ENCODE measurements around the gene PRDM16. TPM values are rescaled to one million over a fixed set of nuclear protein-coding genes. Genes with fewer than 3 reads are reported as not detected.

The PRDM16 gene
- total and polyA plus RNA-seq, 2 of the 4 experiments (the other 2 are of a cell fraction), result 0.02 TPM; not detected in 1

- dilution Hi-C loops (cut with HindIII; ENCODE audit: low sequenced_read_pairs, unreplicated experiment), result no loop called here
- CTCF ChIA-PET, result no interaction called here
Observed at GRCh38 chr1:3167255-3167654, 98.3 kb downstream of the PRDM16 start.

More at GRCh38 chr1:3167255-3167654, 98.3 kb downstream of the PRDM16 start:
- Histone ChIP-seq H3K18ac (ENCODE audit: low read depth, low read length) (no peak overlapping the region), H2AK5ac (ENCODE audit: low read depth, low read length) (no peak overlapping the region), H3K9me1 (ENCODE audit: insufficient read depth, low read length) (no peaks in the 10 kb centered on the region), H4K91ac (ENCODE audit: insufficient read depth, low read depth, low read length) (no peak overlapping the region), H3K79me1 (ENCODE audit: low read depth in 1 of 2, low read length in 2 of 2) (no peaks in the 10 kb centered on the region), H3K9me3 (ENCODE audit: control insufficient read depth, insufficient read depth, low read length) (peaks cover 17% of the 10 kb centered on the region), H3K27me3 (ENCODE audit: control insufficient read depth, insufficient read depth, low read length) (no peaks in the 10 kb centered on the region), H3K4me2 (ENCODE audit: low read depth, low read length) (no peak overlapping the region), H4K8ac (ENCODE audit: low read depth in 2 of 2, low read length in 2 of 2) (no peak overlapping the region), H3K14ac (replicated peaks; ENCODE audit: low read depth, low read length) (no peak overlapping the region), H2BK20ac (ENCODE audit: low read depth, low read length) (no peak overlapping the region), H2AK9ac (replicated peaks; ENCODE audit: low read depth, low read length, poor library complexity) (no peak overlapping the region), H3K56ac (ENCODE audit: extremely low read depth, insufficient read depth, low read length) (no peak overlapping the region), H2BK120ac (ENCODE audit: low read depth, low read length) (no peak overlapping the region), H3K9ac (ENCODE audit: low read depth, low read length) (no peak overlapping the region), H3K4me3 (ENCODE audit: insufficient read depth, low read depth, low read length) (no peak overlapping the region), H4K20me1 (ENCODE audit: insufficient read depth, low read length) (no peaks in the 10 kb centered on the region), H3K27ac (ENCODE audit: insufficient read depth, low read length) (no peak overlapping the region), H2BK5ac (ENCODE audit: low read depth, low read length, poor library complexity, severe bottlenecking) (no peak overlapping the region), H2BK15ac (ENCODE audit: low read depth, low read length) (no peak overlapping the region), H3K23ac (ENCODE audit: low read depth, low read length) (no peak overlapping the region), H2AFZ (replicated peaks; ENCODE audit: low read length, poor library complexity) (no peak overlapping the region), H3K4ac (ENCODE audit: low read depth, low read length) (no peak overlapping the region), H4K5ac (ENCODE audit: low read depth, low read length) (no peak overlapping the region), H3K4me1 (ENCODE audit: control insufficient read depth, insufficient read depth, low read length) (peaks cover 6% of the 10 kb centered on the region; the same call in 1 of the 2 replicates), H3K36me3 (ENCODE audit: control insufficient read depth, insufficient read depth, low read length) (no peaks in the 10 kb centered on the region)
- ATAC-seq (ENCODE audit: low read depth) (no peak), DNase-seq (no peak)
- POLR2A ChIA-PET (ENCODE audit: unreplicated experiment), result no interaction called here
- in situ Hi-C loops (cut with MboI; ENCODE audit: low sequenced_read_pairs), result no loop called here
- WGBS, 2 experiments (ENCODE audit: extremely low coverage in 2 of 2, insufficient read length in 1 of 2), result no CpG with 5 or more reads among the region's 14 CpGs
- no TSS peak for BruUV-seq (replicated peaks)
- TF ChIP-seq FOS (IDR thresholded peaks at IDR 0.05; ENCODE audit: low read depth, low read length) (no peak), MAFK (IDR thresholded peaks at IDR 0.05; ENCODE audit: low read depth, low read length) (no peak), ELK1 (IDR thresholded peaks at IDR 0.05; ENCODE audit: borderline replicate concordance, low read depth, low read length) (no peak), SMC3 (IDR thresholded peaks at IDR 0.05; ENCODE audit: low read depth, low read length) (no peak), MXI1 (IDR thresholded peaks at IDR 0.05; ENCODE audit: borderline replicate concordance, low read depth, low read length) (no peak), CHD1 (IDR thresholded peaks at IDR 0.05; ENCODE audit: low read depth, low read length) (no peak), NFE2L2 (IDR thresholded peaks at IDR 0.05; ENCODE audit: low read depth, low read length) (no peak), CEBPB (IDR thresholded peaks at IDR 0.05; ENCODE audit: low read depth, low read length) (no peak), RFX5 (IDR thresholded peaks at IDR 0.05; ENCODE audit: low read depth, low read length) (no peak), RCOR1 (IDR thresholded peaks at IDR 0.05; ENCODE audit: insufficient replicate concordance, low read length) (no peak)
- TF ChIP-seq, protein P1, sequence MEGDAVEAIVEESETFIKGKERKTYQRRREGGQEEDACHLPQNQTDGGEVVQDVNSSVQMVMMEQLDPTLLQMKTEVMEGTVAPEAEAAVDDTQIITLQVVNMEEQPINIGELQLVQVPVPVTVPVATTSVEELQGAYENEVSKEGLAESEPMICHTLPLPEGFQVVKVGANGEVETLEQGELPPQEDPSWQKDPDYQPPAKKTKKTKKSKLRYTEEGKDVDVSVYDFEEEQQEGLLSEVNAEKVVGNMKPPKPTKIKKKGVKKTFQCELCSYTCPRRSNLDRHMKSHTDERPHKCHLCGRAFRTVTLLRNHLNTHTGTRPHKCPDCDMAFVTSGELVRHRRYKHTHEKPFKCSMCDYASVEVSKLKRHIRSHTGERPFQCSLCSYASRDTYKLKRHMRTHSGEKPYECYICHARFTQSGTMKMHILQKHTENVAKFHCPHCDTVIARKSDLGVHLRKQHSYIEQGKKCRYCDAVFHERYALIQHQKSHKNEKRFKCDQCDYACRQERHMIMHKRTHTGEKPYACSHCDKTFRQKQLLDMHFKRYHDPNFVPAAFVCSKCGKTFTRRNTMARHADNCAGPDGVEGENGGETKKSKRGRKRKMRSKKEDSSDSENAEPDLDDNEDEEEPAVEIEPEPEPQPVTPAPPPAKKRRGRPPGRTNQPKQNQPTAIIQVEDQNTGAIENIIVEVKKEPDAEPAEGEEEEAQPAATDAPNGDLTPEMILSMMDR (conservative IDR thresholded peaks at IDR 0.05; ENCODE audit: low read depth, low read length), result no peak
- intact Hi-C loops (cut with micrococcal nuclease), result no loop called here
